HEK293 (cell line): ENCODE measurements around the gene SRD5A3.

Experiments used
- CTCF ChIA-PET: fragments of 350-600 bp; formaldehyde crosslinking; extraction: SDS; loops from one replicate; lab custom pipeline; 2021; ENCODE audit warnings: antibody characterized with exemption; lab: Yijun Ruan, JAX
- POLR2A ChIA-PET: fragments of 300-600 bp; formaldehyde crosslinking; extraction: SDS; loops from one replicate; lab custom pipeline; 2020; ENCODE audit warnings: antibody characterized with exemption, inconsistent platforms; lab: Yijun Ruan, JAX
- H3K27ac ChIP-seq: fragments of 200-500 bp; sonication (Bioruptor generic); 2 replicates; pipeline ENCODE4 v1.5.1; 2014; ENCODE audit warnings: low read depth, low read length, control low read depth, inconsistent platforms; ENCODE audit errors: extremely low read depth
- H3K36me3 ChIP-seq, 2 experiments: fragments of 200-500 bp in 1 of 2; sonication (Bioruptor generic) in 1 of 2; 1 replicate in 1 of 2; 2 replicates in 1 of 2; pipeline ENCODE4 v1.5.1; 2014 to 2017; ENCODE audit warnings: inconsistent platforms in 2 of 2, low read length in 2 of 2; ENCODE audit not compliant: control insufficient read depth in 2 of 2, insufficient read depth in 1 of 2
- H3K4me1 ChIP-seq: fragments of 200-500 bp; sonication (Bioruptor generic); 2 replicates; pipeline ENCODE4 v1.5.1; 2014; ENCODE audit warnings: mild to moderate bottlenecking, low read length, inconsistent platforms; ENCODE audit not compliant: control insufficient read depth, insufficient read depth
- H3K4me3 ChIP-seq: 2 replicates; pipeline ENCODE4 v1.5.1; 2011; ENCODE audit warnings: low read depth, mild to moderate bottlenecking, control low read depth, low read length, moderate library complexity
- H3K9me3 ChIP-seq: fragments of 200-500 bp; sonication (Bioruptor generic); 2 replicates; pipeline ENCODE4 v1.5.1; 2014; ENCODE audit warnings: low read depth, low read length, inconsistent platforms; ENCODE audit not compliant: control insufficient read depth, insufficient read depth
- EGR2 ChIP-seq: fragments of 450-650 bp; formaldehyde crosslinking; IDR thresholded peaks from 2 replicates; pipeline ENCODE4 v1.5.1; 2016; ENCODE audit warnings: low read depth, missing biosample characterization, missing genetic modification characterization
- HOXC10 ChIP-seq: sonication (generic); formaldehyde crosslinking; IDR thresholded peaks from 2 replicates; pipeline ENCODE4 v1.8.1; 2023; ENCODE audit warnings: mild to moderate bottlenecking, missing genetic modification reagents
- KLF16 ChIP-seq: fragments of 450-650 bp; formaldehyde crosslinking; IDR thresholded peaks from 2 replicates; pipeline ENCODE4 v1.5.1; 2017; ENCODE audit warnings: missing biosample characterization, missing genetic modification characterization
- KLF8 ChIP-seq: fragments of 450-650 bp; formaldehyde crosslinking; IDR thresholded peaks from 2 replicates; pipeline ENCODE4 v1.5.1; 2016; ENCODE audit warnings: missing biosample characterization, missing genetic modification characterization
- MEIS1 ChIP-seq: sonication (generic); formaldehyde crosslinking; IDR thresholded peaks from 2 replicates; pipeline ENCODE4 v1.8.1; 2022; ENCODE audit warnings: missing genetic modification reagents, mild to moderate bottlenecking, borderline replicate concordance
- PATZ1 ChIP-seq: fragments of 450-650 bp; formaldehyde crosslinking; IDR thresholded peaks from 2 replicates; pipeline ENCODE4 v1.5.1; 2016; ENCODE audit warnings: missing biosample characterization, missing genetic modification characterization
- PBX3 ChIP-seq: sonication (generic); formaldehyde crosslinking; IDR thresholded peaks from 2 replicates; pipeline ENCODE4 v1.8.1; 2022; ENCODE audit warnings: mild to moderate bottlenecking, moderate library complexity, missing genetic modification reagents
- SP2 ChIP-seq: fragments of 450-650 bp; formaldehyde crosslinking; IDR thresholded peaks from 2 replicates; pipeline ENCODE4 v1.5.1; 2016; ENCODE audit warnings: missing biosample characterization, missing genetic modification characterization
- SP7 ChIP-seq: fragments of 450-650 bp; formaldehyde crosslinking; IDR thresholded peaks from 2 replicates; pipeline ENCODE4 v1.5.1; 2016; ENCODE audit warnings: missing biosample characterization, missing genetic modification characterization
- ZBTB26 ChIP-seq: fragments of 450-650 bp; formaldehyde crosslinking; optimal IDR thresholded peaks from 2 replicates; pipeline ENCODE3; 2016; ENCODE audit warnings: missing biosample characterization, mild to moderate bottlenecking, missing genetic modification characterization
- ZBTB8A ChIP-seq: fragments of 450-650 bp; formaldehyde crosslinking; IDR thresholded peaks from 2 replicates; pipeline ENCODE4 v1.5.1; 2016; ENCODE audit warnings: missing biosample characterization, missing genetic modification characterization
- ZFHX2 ChIP-seq: fragments of 450-650 bp; formaldehyde crosslinking; conservative IDR thresholded peaks from 2 replicates; pipeline ENCODE4 v1.5.1; 2016; ENCODE audit warnings: missing biosample characterization, missing genetic modification characterization
- ZNF112 ChIP-seq: fragments of 450-650 bp; formaldehyde crosslinking; IDR thresholded peaks from 2 replicates; pipeline ENCODE4 v1.5.0; 2017; ENCODE audit warnings: missing biosample characterization, missing genetic modification characterization
- ZNF133 ChIP-seq: fragments of 450-650 bp; formaldehyde crosslinking; IDR thresholded peaks from 2 replicates; pipeline ENCODE4 v1.5.1; 2016; ENCODE audit warnings: missing biosample characterization, missing genetic modification characterization
- ZNF140 ChIP-seq: fragments of 450-650 bp; formaldehyde crosslinking; IDR thresholded peaks from 2 replicates; pipeline ENCODE4 v1.5.1; 2016; ENCODE audit warnings: missing biosample characterization, missing genetic modification characterization
- ZNF155 ChIP-seq: fragments of 450-650 bp; formaldehyde crosslinking; IDR thresholded peaks from 2 replicates; pipeline ENCODE4 v1.5.1; 2016; ENCODE audit warnings: missing biosample characterization, missing genetic modification characterization
- ZNF239 ChIP-seq: fragments of 450-650 bp; formaldehyde crosslinking; IDR thresholded peaks from 2 replicates; pipeline ENCODE4 v1.5.1; 2016; ENCODE audit warnings: missing biosample characterization, missing genetic modification characterization
- ZNF280C ChIP-seq: fragments of 450-650 bp; formaldehyde crosslinking; IDR thresholded peaks from 2 replicates; pipeline ENCODE4 v1.5.1; 2016; ENCODE audit warnings: missing biosample characterization, missing genetic modification characterization
- ZNF335 ChIP-seq: fragments of 450-650 bp; formaldehyde crosslinking; conservative IDR thresholded peaks from 2 replicates; pipeline ENCODE4 v1.5.1; 2016; ENCODE audit warnings: missing biosample characterization, missing genetic modification characterization
- ZNF394 ChIP-seq: fragments of 450-650 bp; formaldehyde crosslinking; IDR thresholded peaks from 2 replicates; pipeline ENCODE4 v1.5.1; 2016; ENCODE audit warnings: missing biosample characterization, missing genetic modification characterization, mild to moderate bottlenecking, moderate library complexity, borderline replicate concordance
- ZNF48 ChIP-seq: fragments of 450-650 bp; formaldehyde crosslinking; IDR thresholded peaks from 2 replicates; pipeline ENCODE4 v1.5.1; 2016; ENCODE audit warnings: missing biosample characterization, missing genetic modification characterization
- ZNF513 ChIP-seq: fragments of 450-650 bp; IDR thresholded peaks from 2 replicates; pipeline ENCODE4 v1.5.1; 2018; ENCODE audit warnings: missing biosample characterization, missing genetic modification characterization
- ZNF560 ChIP-seq: fragments of 450-650 bp; formaldehyde crosslinking; IDR thresholded peaks from 2 replicates; pipeline ENCODE4 v1.5.1; 2017; ENCODE audit warnings: missing biosample characterization, missing genetic modification characterization, borderline replicate concordance
- ZNF645 ChIP-seq: fragments of 450-650 bp; formaldehyde crosslinking; IDR thresholded peaks from 2 replicates; pipeline ENCODE4; 2016; ENCODE audit warnings: missing biosample characterization, missing genetic modification characterization
- ZNF785 ChIP-seq: fragments of 450-650 bp; formaldehyde crosslinking; IDR thresholded peaks from 2 replicates; pipeline ENCODE4 v1.5.1; 2016; ENCODE audit warnings: missing biosample characterization, missing genetic modification characterization
- ZNF792 ChIP-seq: fragments of 450-650 bp; formaldehyde crosslinking; IDR thresholded peaks from 2 replicates; pipeline ENCODE4 v1.5.1; 2016; ENCODE audit warnings: missing biosample characterization, missing genetic modification characterization
- ZSCAN16 ChIP-seq: fragments of 450-650 bp; formaldehyde crosslinking; IDR thresholded peaks from 2 replicates; pipeline ENCODE4 v1.5.1; 2016; ENCODE audit warnings: missing biosample characterization, missing genetic modification characterization
- ZSCAN30 ChIP-seq: fragments of 450-650 bp; IDR thresholded peaks from 2 replicates; pipeline ENCODE4 v1.5.1; 2018; ENCODE audit warnings: missing biosample characterization, mild to moderate bottlenecking, missing genetic modification characterization, moderate library complexity
- ZSCAN4 ChIP-seq: fragments of 450-650 bp; formaldehyde crosslinking; IDR thresholded peaks from 2 replicates; pipeline ENCODE4 v1.5.1; 2017; ENCODE audit warnings: missing biosample characterization, missing genetic modification characterization

SRD5A3 gene

GRCh38 chr4:55337944-55338343 is 8.1 kb upstream of the SRD5A3 start (continued):
- TF ChIP-seq ZBTB26 (no peak), ZFHX2 (tag by site-specific recombination) (no peak), ZSCAN4 (tag by site-specific recombination) (no peak), ZNF785 (tag by site-specific recombination) (no peak), ZNF280C (tag by site-specific recombination) (no peak), ZNF140 (tag by site-specific recombination) (no peak), ZNF239 (tag by site-specific recombination) (no peak), ZSCAN16 (tag by site-specific recombination) (no peak), ZNF112 (no peak), SP2 (tag by site-specific recombination) (no peak), ZSCAN30 (tag by site-specific recombination) (no peak), ZNF513 (tag by site-specific recombination) (no peak), ZNF335 (tag by site-specific recombination) (no peak), ZNF133 (no peak)

GRCh38 chr4:55338486-55338885 is 7.6 kb upstream of the SRD5A3 start:
- CTCF ChIA-PET = no interaction called here
- H3K36me3 ChIP-seq = no peaks in the 10 kb centered on the region
- POLR2A ChIA-PET = no interaction called here

More at GRCh38 chr4:55338486-55338885, 7.6 kb upstream of the SRD5A3 start:
- no peaks in the 10 kb centered on the region for H3K4me1 ChIP-seq
- TF ChIP-seq ZNF560 (tag by site-specific recombination) (no peak), HOXC10 (CRISPR knock-in tag) (no peak), ZNF792 (tag by site-specific recombination) (no peak), PATZ1 (no peak), ZNF155 (tag by site-specific recombination) (no peak), EGR2 (tag by site-specific recombination) (no peak), SP7 (no peak), PBX3 (no peak), ZNF645 (tag by site-specific recombination) (no peak), ZNF394 (tag by site-specific recombination) (no peak), MEIS1 (CRISPR knock-in tag) (no peak), ZBTB8A (tag by site-specific recombination) (no peak), ZNF48 (tag by site-specific recombination) (no peak), KLF16 (no peak), KLF8 (tag by site-specific recombination) (no peak)
- TF ChIP-seq, all 188 proteins: peak for 0
- no peak overlapping the region for H3K4me3 ChIP-seq
- H3K9me3 ChIP-seq = no peaks in the 10 kb centered on the region
- H3K27ac ChIP-seq = no peak overlapping the region
